Measurements from ENCODE around the gene ARHGAP6.

GRCh38 chrX:11206716-11207115 lies 459.0 kb downstream of the ARHGAP6 start:
- TF ChIP-seq CTCF (IDR thresholded peaks at IDR 0.05) (no peak), POLR2A (IDR thresholded peaks at IDR 0.05) (no peak)
